Measurements from ENCODE around the gene ASB6. TPM values are rescaled to one million over a fixed set of nuclear protein-coding genes. Genes with fewer than 3 reads are reported as not detected.

Gene ASB6
- total RNA-seq, 1 donor from 2014 or later, result 26.2 TPM

GRCh38 chr9:129678844-129679243 is 36.9 kb upstream of the ASB6 start:
- H3K4me3 Mint-ChIP-seq (ENCODE audit: unreplicated experiment), result no peak overlapping the region
- no peak overlapping the region for H3K27ac Mint-ChIP-seq (ENCODE audit: unreplicated experiment)
- no peak for TF ChIP-seq CTCF (IDR thresholded peaks at IDR 0.05; ENCODE audit: unreplicated experiment)
- no peak for DNase-seq (ENCODE audit: low spot score)
- no peaks in the 10 kb centered on the region for H3K4me1 Mint-ChIP-seq (ENCODE audit: unreplicated experiment)
- no peaks in the 10 kb centered on the region for H3K9me3 Mint-ChIP-seq (ENCODE audit: unreplicated experiment)
- peaks cover 2% of the 10 kb centered on the region for H3K27me3 Mint-ChIP-seq (ENCODE audit: unreplicated experiment)
- no peaks in the 10 kb centered on the region for H3K36me3 Mint-ChIP-seq (ENCODE audit: low read depth, unreplicated experiment)

GRCh38 chr9:129677456-129677855 is 35.5 kb upstream of the ASB6 start:
- H3K36me3 Mint-ChIP-seq (ENCODE audit: low read depth, unreplicated experiment), result peaks cover 4% of the 10 kb centered on the region
- H3K4me3 Mint-ChIP-seq (ENCODE audit: unreplicated experiment), result no peak overlapping the region
- no peak for DNase-seq (ENCODE audit: low spot score)
- peaks cover 2% of the 10 kb centered on the region for H3K27me3 Mint-ChIP-seq (ENCODE audit: unreplicated experiment)
- no peaks in the 10 kb centered on the region for H3K9me3 Mint-ChIP-seq (ENCODE audit: unreplicated experiment)
- H3K27ac Mint-ChIP-seq (ENCODE audit: unreplicated experiment), result no peak overlapping the region
- no peaks in the 10 kb centered on the region for H3K4me1 Mint-ChIP-seq (ENCODE audit: unreplicated experiment)
- TF ChIP-seq CTCF (IDR thresholded peaks at IDR 0.05; ENCODE audit: unreplicated experiment), result no peak

- Mint-ChIP-seq H3K9me3 (ENCODE audit: unreplicated experiment) (no peaks in the 10 kb centered on the region), H3K4me3 (ENCODE audit: unreplicated experiment) (no peak overlapping the region), H3K36me3 (ENCODE audit: low read depth, unreplicated experiment) (peaks cover 4% of the 10 kb centered on the region), H3K27me3 (ENCODE audit: unreplicated experiment) (peaks cover 2% of the 10 kb centered on the region), H3K27ac (ENCODE audit: unreplicated experiment) (no peak overlapping the region), H3K4me1 (ENCODE audit: unreplicated experiment) (no peaks in the 10 kb centered on the region)
- no peak for DNase-seq (ENCODE audit: low spot score)
- TF ChIP-seq CTCF (IDR thresholded peaks at IDR 0.05; ENCODE audit: unreplicated experiment), result no peak
Measured at GRCh38 chr9:129676975-129677374, 35.0 kb upstream of the ASB6 start.

- DNase-seq (ENCODE audit: low spot score), result no peak
- H3K27me3 Mint-ChIP-seq (ENCODE audit: unreplicated experiment), result peaks cover 2% of the 10 kb centered on the region
- no peaks in the 10 kb centered on the region for H3K9me3 Mint-ChIP-seq (ENCODE audit: unreplicated experiment)
- peaks cover 4% of the 10 kb centered on the region for H3K36me3 Mint-ChIP-seq (ENCODE audit: low read depth, unreplicated experiment)
- TF ChIP-seq CTCF (IDR thresholded peaks at IDR 0.05; ENCODE audit: unreplicated experiment), result no peak
- no peak overlapping the region for H3K27ac Mint-ChIP-seq (ENCODE audit: unreplicated experiment)
- H3K4me3 Mint-ChIP-seq (ENCODE audit: unreplicated experiment), result no peak overlapping the region
- no peaks in the 10 kb centered on the region for H3K4me1 Mint-ChIP-seq (ENCODE audit: unreplicated experiment)
Measured at GRCh38 chr9:129676287-129676686, 34.3 kb upstream of the ASB6 start.

GRCh38 chr9:129675620-129676019 is 33.7 kb upstream of the ASB6 start:
- no peak for TF ChIP-seq CTCF (IDR thresholded peaks at IDR 0.05; ENCODE audit: unreplicated experiment)
- Mint-ChIP-seq H3K36me3 (ENCODE audit: low read depth, unreplicated experiment) (peaks cover 4% of the 10 kb centered on the region), H3K4me1 (ENCODE audit: unreplicated experiment) (no peaks in the 10 kb centered on the region), H3K27ac (ENCODE audit: unreplicated experiment) (no peak overlapping the region), H3K4me3 (ENCODE audit: unreplicated experiment) (no peak overlapping the region), H3K9me3 (ENCODE audit: unreplicated experiment) (no peaks in the 10 kb centered on the region), H3K27me3 (ENCODE audit: unreplicated experiment) (peaks cover 2% of the 10 kb centered on the region)
- no peak for DNase-seq (ENCODE audit: low spot score)

Data from endothelial cell (in vitro differentiated cells).